ENCODE data around the gene GDAP2. TPM values are rescaled to one million over a fixed set of nuclear protein-coding genes. Genes with fewer than 3 reads are reported as not detected.

GDAP2 gene
- polyA plus RNA-seq, 3 donors, result 17.8 to 28.7 (median 21.1) TPM

DNA sequence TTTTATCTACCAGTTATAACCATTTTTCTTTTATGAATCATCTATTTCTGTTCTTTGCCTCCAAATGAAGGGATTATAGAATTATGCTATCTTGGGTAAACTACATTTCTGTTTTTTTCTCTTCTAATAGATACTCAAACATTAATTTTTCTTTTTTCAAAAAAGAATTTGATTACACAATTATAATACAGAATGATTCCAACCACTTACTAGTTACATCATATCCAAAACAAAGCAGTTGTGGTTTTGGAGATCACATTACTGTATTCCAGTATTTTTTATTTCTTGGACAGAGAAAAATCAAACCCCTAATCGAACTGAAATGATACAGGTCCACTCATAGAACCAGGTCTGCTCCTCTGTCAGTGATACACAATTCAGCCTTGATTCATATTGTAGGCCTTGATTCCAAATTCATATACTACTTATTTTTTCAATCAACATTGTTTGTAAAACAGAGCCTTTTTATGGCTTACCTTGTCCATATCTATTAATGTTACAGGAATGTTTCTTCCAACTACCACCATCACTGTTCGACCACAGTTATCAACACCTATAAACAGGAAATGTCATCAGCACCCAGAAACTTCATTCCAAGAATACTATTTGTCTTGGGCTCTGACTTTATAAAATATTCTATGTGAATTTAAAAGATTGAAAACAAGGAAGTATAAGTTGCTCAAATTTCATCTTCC is 43.2 kb downstream of the GDAP2 start:
- H3K36me3 ChIP-seq (replicated peaks in 1 of 2; ENCODE audit: control insufficient read depth in 1 of 2, insufficient read depth in 2 of 2, low read length in 2 of 2), result peaks cover 78 to 100% of the 10 kb centered on the region in 2 donors
- no peak overlapping the region for H2AFZ ChIP-seq (ENCODE audit: insufficient read depth, low read depth, low read length, poor library complexity, severe bottlenecking)
- no peak overlapping the region for H3K27ac ChIP-seq (ENCODE audit: low read depth in 1 of 2, low read length in 2 of 2)
- Mint-ChIP-seq H3K27me3 (ENCODE audit: low read depth in 3 of 3) (no peaks in the 10 kb centered on the region), H3K4me3 (no peak overlapping the region), H3K4me1 (no peaks in the 10 kb centered on the region), H3K9me3 (no peaks in the 10 kb centered on the region), H3K36me3 (peaks cover 65 to 71% of the 10 kb centered on the region in 2 donors), H3K27ac (no peak overlapping the region)
- H4K20me1 ChIP-seq (ENCODE audit: insufficient read depth, low read length), result peaks cover 12% of the 10 kb centered on the region
- no peak overlapping the region for H3K4me2 ChIP-seq (replicated peaks; ENCODE audit: extremely low read depth, low read length, poor library complexity, severe bottlenecking)
- H3K4me3 ChIP-seq (replicated peaks in 1 of 3; ENCODE audit: low read depth in 2 of 3, low read length in 3 of 3), result no peak overlapping the region
- no peak overlapping the region for H3K9ac ChIP-seq (ENCODE audit: insufficient read depth, low read length, poor library complexity, severe bottlenecking)
- intact Hi-C loops (cut with micrococcal nuclease), result no loop called here
- H3K4me1 ChIP-seq (ENCODE audit: control insufficient read depth in 1 of 2, insufficient read depth in 2 of 2, low read length in 2 of 2), result no peaks in the 10 kb centered on the region
- H3K79me2 ChIP-seq (ENCODE audit: insufficient read depth, low read length), result no peaks in the 10 kb centered on the region
- H3K9me3 ChIP-seq (replicated peaks in 1 of 2; ENCODE audit: control insufficient read depth in 1 of 2, insufficient read depth in 1 of 2, low read length in 2 of 2), result no peaks in the 10 kb centered on the region
- H3K27me3 ChIP-seq (ENCODE audit: control insufficient read depth in 2 of 2, insufficient read depth in 2 of 2, low read length in 2 of 2), result no peaks in the 10 kb centered on the region
- no CpG with 5 or more reads among the region's 2 CpGs for WGBS (ENCODE audit: insufficient coverage)
- no peak for DNase-seq
- TF ChIP-seq, protein P1, sequence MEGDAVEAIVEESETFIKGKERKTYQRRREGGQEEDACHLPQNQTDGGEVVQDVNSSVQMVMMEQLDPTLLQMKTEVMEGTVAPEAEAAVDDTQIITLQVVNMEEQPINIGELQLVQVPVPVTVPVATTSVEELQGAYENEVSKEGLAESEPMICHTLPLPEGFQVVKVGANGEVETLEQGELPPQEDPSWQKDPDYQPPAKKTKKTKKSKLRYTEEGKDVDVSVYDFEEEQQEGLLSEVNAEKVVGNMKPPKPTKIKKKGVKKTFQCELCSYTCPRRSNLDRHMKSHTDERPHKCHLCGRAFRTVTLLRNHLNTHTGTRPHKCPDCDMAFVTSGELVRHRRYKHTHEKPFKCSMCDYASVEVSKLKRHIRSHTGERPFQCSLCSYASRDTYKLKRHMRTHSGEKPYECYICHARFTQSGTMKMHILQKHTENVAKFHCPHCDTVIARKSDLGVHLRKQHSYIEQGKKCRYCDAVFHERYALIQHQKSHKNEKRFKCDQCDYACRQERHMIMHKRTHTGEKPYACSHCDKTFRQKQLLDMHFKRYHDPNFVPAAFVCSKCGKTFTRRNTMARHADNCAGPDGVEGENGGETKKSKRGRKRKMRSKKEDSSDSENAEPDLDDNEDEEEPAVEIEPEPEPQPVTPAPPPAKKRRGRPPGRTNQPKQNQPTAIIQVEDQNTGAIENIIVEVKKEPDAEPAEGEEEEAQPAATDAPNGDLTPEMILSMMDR (IDR thresholded peaks at IDR 0.05), result no peak

DNA sequence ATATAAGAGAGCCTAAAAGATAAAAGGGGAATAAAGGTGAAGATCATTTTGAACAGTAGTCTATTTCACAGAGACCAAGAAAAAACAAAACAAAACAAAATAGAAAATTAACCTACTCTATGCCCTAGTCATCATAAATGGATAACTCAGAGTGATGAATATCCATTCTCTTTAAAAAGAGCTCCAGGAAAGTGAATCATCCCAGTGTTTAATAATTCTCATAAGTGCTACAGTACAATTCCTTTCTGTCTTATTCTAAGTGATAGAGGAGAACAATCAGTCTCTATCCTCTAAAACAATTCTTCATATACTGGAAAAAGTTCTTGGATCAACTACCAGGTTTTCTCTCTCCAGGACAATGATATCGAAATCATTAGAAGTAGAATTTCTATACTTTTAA is 45.8 kb downstream of the GDAP2 start:
- no peak overlapping the region for H2AFZ ChIP-seq (ENCODE audit: insufficient read depth, low read depth, low read length, poor library complexity, severe bottlenecking)
- H3K27me3 ChIP-seq (ENCODE audit: control insufficient read depth in 2 of 2, insufficient read depth in 2 of 2, low read length in 2 of 2), result no peaks in the 10 kb centered on the region
- no peak overlapping the region for H3K27ac Mint-ChIP-seq
- H3K27ac ChIP-seq (ENCODE audit: low read depth in 1 of 2, low read length in 2 of 2), result no peak overlapping the region
- no peak for DNase-seq
- intact Hi-C loops (cut with micrococcal nuclease), result no loop called here
- H3K4me2 ChIP-seq (replicated peaks; ENCODE audit: extremely low read depth, low read length, poor library complexity, severe bottlenecking), result no peak overlapping the region
- no peaks in the 10 kb centered on the region for H3K27me3 Mint-ChIP-seq (ENCODE audit: low read depth in 3 of 3)
- no peak overlapping the region for H3K4me3 ChIP-seq (replicated peaks in 1 of 3; ENCODE audit: low read depth in 2 of 3, low read length in 3 of 3)
- peaks cover 94 to 100% of the 10 kb centered on the region in 2 donors for H3K36me3 ChIP-seq (replicated peaks in 1 of 2; ENCODE audit: control insufficient read depth in 1 of 2, insufficient read depth in 2 of 2, low read length in 2 of 2)
- H3K4me1 ChIP-seq (ENCODE audit: control insufficient read depth in 1 of 2, insufficient read depth in 2 of 2, low read length in 2 of 2), result no peaks in the 10 kb centered on the region
- TF ChIP-seq, protein P1 (IDR thresholded peaks at IDR 0.05), result no peak
- WGBS (ENCODE audit: insufficient coverage), result no CpG with 5 or more reads among the region's 1 CpG
- H4K20me1 ChIP-seq (ENCODE audit: insufficient read depth, low read length), result peaks cover 3% of the 10 kb centered on the region
- H3K9ac ChIP-seq (ENCODE audit: insufficient read depth, low read length, poor library complexity, severe bottlenecking), result no peak overlapping the region
- no peaks in the 10 kb centered on the region for H3K79me2 ChIP-seq (ENCODE audit: insufficient read depth, low read length)
- no peaks in the 10 kb centered on the region for H3K4me1 Mint-ChIP-seq
- H3K9me3 Mint-ChIP-seq, result no peaks in the 10 kb centered on the region
- H3K4me3 Mint-ChIP-seq, result no peak overlapping the region
- H3K36me3 Mint-ChIP-seq, result peaks cover 50 to 53% of the 10 kb centered on the region in 2 donors
- no peaks in the 10 kb centered on the region for H3K9me3 ChIP-seq (replicated peaks in 1 of 2; ENCODE audit: control insufficient read depth in 1 of 2, insufficient read depth in 1 of 2, low read length in 2 of 2)

Measured in CD14-positive monocyte (primary cell).